Sigmoid colon (tissue), 4 donors: ENCODE measurements around the gene COL4A3.

Source experiments
- CTCF ChIP-seq, 4 experiments: fragments of 450-650 bp in 3 of 4; fragments of 200-600 bp in 1 of 4; IDR thresholded peaks; one replicate each; pipeline ENCODE4 v1.5.1; 2016 to 2019; ENCODE audit warnings: antibody characterized with exemption in 4 of 4, mild to moderate bottlenecking in 3 of 4, moderate library complexity in 2 of 4
- EP300 ChIP-seq, 4 donors: sonication (generic); formaldehyde crosslinking; IDR thresholded peaks; one replicate each; pipeline ENCODE4 v1.6.1; 2017; ENCODE audit warnings: antibody characterized with exemption in 4 of 4
- POLR2A ChIP-seq, 2 donors: fragments of 450-650 bp; IDR thresholded peaks; one replicate each; pipeline ENCODE4 v1.6.1; 2016; ENCODE audit warnings: antibody characterized with exemption in 2 of 2, mild to moderate bottlenecking in 2 of 2, moderate library complexity in 2 of 2
- POLR2AphosphoS5 ChIP-seq, 4 donors: sonication (generic); formaldehyde crosslinking; IDR thresholded peaks; one replicate each; pipeline ENCODE4 v1.6.1; 2017; ENCODE audit warnings: antibody characterized with exemption in 4 of 4

- TF ChIP-seq CTCF (IDR thresholded peaks at IDR 0.05) (no peak), POLR2A (IDR thresholded peaks at IDR 0.05) (no peak), EP300 (IDR thresholded peaks at IDR 0.05) (no peak), POLR2AphosphoS5 (IDR thresholded peaks at IDR 0.05) (no peak)
Measured at GRCh38 chr2:227230151-227230550, 65.7 kb downstream of the COL4A3 start.
